Transverse colon (tissue), 4 donors: ENCODE results near the gene ZDHHC16. TPM values are rescaled to one million over a fixed set of nuclear protein-coding genes. Genes with fewer than 3 reads are reported as not detected.
A peak's percentile ranks its signal among the peaks of the same experiment; 100 is the strongest.

ENCODE experiments used
- DNase-seq: peaks from one replicate; pipeline ENCODE4 v3.0.0-alpha.2; 2019
- H3K27ac ChIP-seq, 4 donors: fragments of 200-600 bp; sonication (generic); 2 replicates each; pipeline ENCODE4 v1.5.1; 2016 to 2018; ENCODE audit warnings: inconsistent platforms in 4 of 4
- H3K27me3 ChIP-seq: fragments of 200-600 bp; sonication (generic); 2 replicates; pipeline ENCODE4 v1.5.1; 2017; ENCODE audit warnings: inconsistent platforms
- H3K36me3 ChIP-seq, 4 donors: fragments of 200-600 bp; sonication (generic); 2 replicates each; pipeline ENCODE4 v1.5.1; 2017 to 2019; ENCODE audit warnings: inconsistent platforms in 4 of 4
- H3K4me1 ChIP-seq, 4 donors: fragments of 200-600 bp; sonication (generic); 2 replicates each; pipeline ENCODE4 v1.5.1; 2017 to 2020; ENCODE audit warnings: inconsistent platforms in 4 of 4
- H3K4me3 ChIP-seq, 4 donors: fragments of 200-600 bp; sonication (generic); 1 replicate in 1 of 4; 2 replicates in 3 of 4; pipeline versions ENCODE4 v1.5.1 to v1.6.1; 2017 to 2019; ENCODE audit warnings: inconsistent platforms in 4 of 4
- H3K9me3 ChIP-seq, 2 donors: fragments of 200-600 bp; sonication (generic); 2 replicates each; pipeline ENCODE4 v1.5.1; 2017 to 2019; ENCODE audit warnings: inconsistent platforms in 2 of 2
- CTCF ChIP-seq, 5 experiments: fragments of 200-600 bp in 3 of 5; fragments of 450-650 bp in 2 of 5; sonication (generic) in 3 of 5; IDR thresholded peaks; 1 replicate in 2 of 5; 2 replicates in 3 of 5; pipeline ENCODE4 v1.5.1; 2016 to 2017; ENCODE audit warnings: antibody characterized with exemption in 5 of 5, inconsistent platforms in 3 of 5, mild to moderate bottlenecking in 2 of 5, moderate library complexity in 1 of 5
- EP300 ChIP-seq: sonication (generic); formaldehyde crosslinking; IDR thresholded peaks from one replicate; pipeline ENCODE4 v1.6.1; 2017; ENCODE audit warnings: antibody characterized with exemption, low read depth
- POLR2A ChIP-seq: fragments of 450-650 bp; IDR thresholded peaks from one replicate; pipeline ENCODE4 v1.6.1; 2016; ENCODE audit warnings: antibody characterized with exemption, mild to moderate bottlenecking, moderate library complexity
- POLR2AphosphoS5 ChIP-seq, 3 donors: sonication (generic); formaldehyde crosslinking; IDR thresholded peaks; one replicate each; pipeline ENCODE4 v1.6.1; 2016; ENCODE audit warnings: antibody characterized with exemption in 3 of 3
- WGBS, 2 donors: methylation state at CpG; one replicate each; pipeline ENCODE4 v1.1.5; 2018; ENCODE audit warnings: low coverage in 1 of 2; 5-methylcytosine and 5-hydroxymethylcytosine counted together
- in situ Hi-C, 4 donors: fragments of 200-750 bp; cut with MboI; loops; one replicate each; pipeline versions ENCODE4 v1.15.0 to v1.15.1; 2017; ENCODE audit warnings: low sequenced_read_pairs in 3 of 4, low pct_ligation_motif_present in 1 of 4, low pct_unique_long_range_greater_than_20kb in 1 of 4
- intact Hi-C: fragments of 100-400 bp; cut with DNase I; formaldehyde crosslinking; loops from one replicate; pipeline ENCODE4 v1.15.1; 2023; ENCODE audit warnings: low total_unique reads
- total RNA-seq, 4 donors: library from RNA; depleted of rRNA; stranded (reverse); fragments of >200 nt; gene quantifications; one replicate each; pipeline ENCODE4 v1.1.0, GENCODE V29; 2016

The ZDHHC16 gene
- total RNA-seq, 4 donors from 2014 or later, result 10.8 to 36.2 (median 32.7) TPM

- in situ Hi-C loops (no loop called here), intact Hi-C loops (no loop called here)
- WGBS, 2 donors, result 67 to 85% methylated on average over 1 to 2 of the region's 2 CpGs
- Histone ChIP-seq H3K27ac (peak overlapping the region in 3 of 4 donors; percentile 38 to 61 (median 54)), H3K27me3 (no peaks in the 10 kb centered on the region), H3K9me3 (no peaks in the 10 kb centered on the region), H3K4me3 (no peak overlapping the region), H3K36me3 (no peaks in the 10 kb centered on the region), H3K4me1 (peaks cover 0 to 16% (median 10%) of the 10 kb centered on the region in 4 donors)
- TF ChIP-seq POLR2A (no peak), POLR2AphosphoS5 (IDR thresholded peaks at IDR 0.05) (no peak), CTCF (IDR thresholded peaks at IDR 0.05) (no peak), EP300 (no peak)
- no peak for DNase-seq
Measured at GRCh38 chr10:97407952-97408248, 38.1 kb upstream of the ZDHHC16 start.

- DNase-seq, result peak; percentile 57
- in situ Hi-C loops (no loop called here), intact Hi-C loops (no loop called here)
- H3K27ac ChIP-seq, result peak overlapping the region; percentile 20 to 61 (median 46)
- no peaks in the 10 kb centered on the region for H3K27me3 ChIP-seq
- H3K4me3 ChIP-seq, result no peak overlapping the region
- 60% methylated on average over 10 of the region's 10 CpGs; no CpG with 5 or more reads in 1 of the 2 donors for WGBS, 2 donors
- H3K36me3 ChIP-seq, result no peaks in the 10 kb centered on the region
- TF ChIP-seq CTCF (IDR thresholded peaks at IDR 0.05) (no peak), POLR2A (no peak), EP300 (no peak), POLR2AphosphoS5 (IDR thresholded peaks at IDR 0.05) (no peak)
- H3K9me3 ChIP-seq, result no peaks in the 10 kb centered on the region
- peaks cover 0 to 16% (median 10%) of the 10 kb centered on the region in 4 donors for H3K4me1 ChIP-seq
Measured at GRCh38 chr10:97408496-97408992, 37.4 kb upstream of the ZDHHC16 start.

- H3K36me3 ChIP-seq, result no peaks in the 10 kb centered on the region
- no peak overlapping the region for H3K4me3 ChIP-seq
- no peak overlapping the region for H3K27ac ChIP-seq
- intact Hi-C loops, result no loop called here
- H3K27me3 ChIP-seq, result no peaks in the 10 kb centered on the region
- 82 to 92% methylated on average over 2 to 4 of the region's 4 CpGs for WGBS, 2 donors
- in situ Hi-C loops, result no loop called here
- H3K4me1 ChIP-seq, result peaks cover 0 to 16% (median 10%) of the 10 kb centered on the region in 4 donors
- no peaks in the 10 kb centered on the region for H3K9me3 ChIP-seq
- no peak for TF ChIP-seq POLR2A
- TF ChIP-seq POLR2AphosphoS5 (IDR thresholded peaks at IDR 0.05), result no peak
- TF ChIP-seq EP300, result no peak
- no peak for TF ChIP-seq CTCF (IDR thresholded peaks at IDR 0.05)
- no peak for DNase-seq
Measured at GRCh38 chr10:97411406-97411805, 34.6 kb upstream of the ZDHHC16 start.

GRCh38 chr10:97412891-97413304 is 33.1 kb upstream of the ZDHHC16 start:
- in situ Hi-C loops (no loop called here), intact Hi-C loops (no loop called here)
- no peak overlapping the region for H3K27ac ChIP-seq
- no peaks in the 10 kb centered on the region for H3K9me3 ChIP-seq
- H3K27me3 ChIP-seq, result no peaks in the 10 kb centered on the region
- TF ChIP-seq POLR2AphosphoS5 (IDR thresholded peaks at IDR 0.05) (no peak), POLR2A (no peak), EP300 (no peak), CTCF (IDR thresholded peaks at IDR 0.05) (no peak)
- peaks cover 0 to 10% (median 7%) of the 10 kb centered on the region in 4 donors for H3K4me1 ChIP-seq
- WGBS, 2 donors, result 76 to 82% methylated on average over 9 to 10 of the region's 10 CpGs
- no peak for DNase-seq
- H3K4me3 ChIP-seq, result no peak overlapping the region
- H3K36me3 ChIP-seq, result no peaks in the 10 kb centered on the region
